HTERT RPE-1 (cell line): ENCODE data around the gene LANCL2.

Source experiments
- in situ Hi-C: fragments of 300-500 bp; cut with MboI; formaldehyde crosslinking; loops from 4 replicates; pipeline ENCODE4 v1.14.3; 2020; ENCODE audit warnings: low sequenced_read_pairs

Gene LANCL2

GRCh38 chr7:55436457-55436856 is 71.3 kb downstream of the LANCL2 start:
- in situ Hi-C loops, result no loop called here

- in situ Hi-C loops, result no loop called here
Observed at GRCh38 chr7:55437375-55437774, 72.2 kb downstream of the LANCL2 start.

- in situ Hi-C loops, result no loop called here
Observed at GRCh38 chr7:55438085-55438756, 73.1 kb downstream of the LANCL2 start.

GRCh38 chr7:55438757-55439525 is 73.8 kb downstream of the LANCL2 start:
- in situ Hi-C loops, result no loop called here

- in situ Hi-C loops, result no loop called here
Observed at GRCh38 chr7:55439627-55440026, 74.5 kb downstream of the LANCL2 start.

GRCh38 chr7:55440040-55440690 is 75.0 kb downstream of the LANCL2 start:
- in situ Hi-C loops, result no loop called here

- in situ Hi-C loops, result no loop called here
Observed at GRCh38 chr7:55441002-55441401, 75.9 kb downstream of the LANCL2 start.

GRCh38 chr7:55441774-55442522 is 76.8 kb downstream of the LANCL2 start:
- in situ Hi-C loops, result no loop called here

GRCh38 chr7:55444786-55445185 is 79.6 kb downstream of the LANCL2 start:
- in situ Hi-C loops, result no loop called here

- in situ Hi-C loops, result no loop called here
Observed at GRCh38 chr7:55448526-55448925, 83.4 kb downstream of the LANCL2 start.

GRCh38 chr7:55449205-55449991 is 84.3 kb downstream of the LANCL2 start:
- in situ Hi-C loops, result no loop called here

- in situ Hi-C loops, result no loop called here
Observed at GRCh38 chr7:55449992-55450535, 84.9 kb downstream of the LANCL2 start.

GRCh38 chr7:55452971-55453370 is 87.8 kb downstream of the LANCL2 start:
- in situ Hi-C loops, result no loop called here

- in situ Hi-C loops, result no loop called here
Observed at GRCh38 chr7:55457801-55458200, 92.7 kb downstream of the LANCL2 start.

GRCh38 chr7:55458351-55458750 is 93.2 kb downstream of the LANCL2 start:
- in situ Hi-C loops, result no loop called here

- in situ Hi-C loops, result no loop called here
Observed at GRCh38 chr7:55463686-55464262, 98.6 kb downstream of the LANCL2 start.

GRCh38 chr7:55464422-55464821 is 99.3 kb downstream of the LANCL2 start:
- in situ Hi-C loops, result no loop called here

GRCh38 chr7:55465691-55466090 is 100.6 kb downstream of the LANCL2 start:
- in situ Hi-C loops, result no loop called here

- in situ Hi-C loops, result no loop called here
Observed at GRCh38 chr7:55467047-55467593, 102.0 kb downstream of the LANCL2 start.

GRCh38 chr7:55468495-55468894 is 103.4 kb downstream of the LANCL2 start:
- in situ Hi-C loops, result no loop called here
